Left ventricle myocardium inferior (tissue), 1 donor: ENCODE results near the gene TMPRSS13. TPM values are rescaled to one million over a fixed set of nuclear protein-coding genes. Genes with fewer than 3 reads are reported as not detected.

Experiments used
- DNase-seq: peaks from one replicate; pipeline ENCODE4 v3.0.0-alpha.2; 2020
- H3K27ac ChIP-seq: fragments of 200-600 bp; replicated peaks from 2 replicates; pipeline ENCODE4 v1.8.0; 2021
- H3K27me3 ChIP-seq: fragments of 200-600 bp; 2 replicates; pipeline ENCODE4 v1.8.0; 2021; ENCODE audit warnings: low read depth
- H3K36me3 ChIP-seq: fragments of 200-600 bp; 2 replicates; pipeline ENCODE4 v1.8.0; 2021
- H3K4me1 ChIP-seq: fragments of 200-600 bp; 2 replicates; pipeline ENCODE4 v1.8.0; 2021
- H3K4me3 ChIP-seq: fragments of 200-600 bp; 2 replicates; pipeline ENCODE4 v1.8.0; 2021; ENCODE audit warnings: mild to moderate bottlenecking, moderate library complexity
- H3K9me3 ChIP-seq: fragments of 200-600 bp; replicated peaks from 2 replicates; pipeline ENCODE4 v1.8.0; 2021
- intact Hi-C: fragments of 100-400 bp; cut with micrococcal nuclease; formaldehyde crosslinking; loops from one replicate; pipeline ENCODE4 v1.11.0; 2022
- total RNA-seq: library from RNA; stranded (reverse); fragmentation: NEBNext Ultra II Directional; extraction: Animal tissue kit (Norgen Biotek cat#: 25700); gene quantifications from one replicate; pipeline ENCODE4 v1.2.1, GENCODE V29; 2021
- TF ChIP-seq, protein P1 (sequence below): fragments of 200-600 bp; IDR thresholded peaks from 2 replicates; pipeline ENCODE4 v1.8.0; 2021; ENCODE audit warnings: antibody characterized with exemption, mild to moderate bottlenecking, borderline replicate concordance
- donor health status: DM: no; HTN: yes; CAD: no; lungs with severe emphysema.

The TMPRSS13 gene
- total RNA-seq, 1 donor from 2014 or later: not detected

DNA sequence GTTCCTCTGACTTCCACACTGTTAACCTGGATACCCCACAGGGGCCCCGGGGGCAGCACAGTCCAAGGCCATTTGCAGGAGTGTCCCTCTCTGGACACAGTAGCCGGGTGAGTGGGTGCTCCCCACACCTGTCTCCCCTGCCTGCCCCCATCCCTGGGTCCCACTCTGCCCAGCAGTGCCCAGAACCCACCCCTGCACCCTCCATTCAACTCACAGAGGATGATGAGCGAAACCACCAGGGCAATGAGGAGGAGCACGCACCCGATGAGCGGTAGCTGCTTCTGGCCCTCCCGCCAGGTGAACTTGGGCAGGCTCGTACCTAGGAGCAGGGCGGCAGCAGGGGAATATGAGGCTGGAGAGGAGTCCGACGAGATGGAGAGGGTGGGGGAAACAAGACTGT lies 12.2 kb downstream of the TMPRSS13 start:
- Histone ChIP-seq H3K27me3 (peaks cover 11% of the 10 kb centered on the region), H3K4me3 (no peak overlapping the region), H3K27ac (no peak overlapping the region), H3K9me3 (no peaks in the 10 kb centered on the region), H3K4me1 (no peaks in the 10 kb centered on the region), H3K36me3 (no peaks in the 10 kb centered on the region)
- TF ChIP-seq, protein P1, sequence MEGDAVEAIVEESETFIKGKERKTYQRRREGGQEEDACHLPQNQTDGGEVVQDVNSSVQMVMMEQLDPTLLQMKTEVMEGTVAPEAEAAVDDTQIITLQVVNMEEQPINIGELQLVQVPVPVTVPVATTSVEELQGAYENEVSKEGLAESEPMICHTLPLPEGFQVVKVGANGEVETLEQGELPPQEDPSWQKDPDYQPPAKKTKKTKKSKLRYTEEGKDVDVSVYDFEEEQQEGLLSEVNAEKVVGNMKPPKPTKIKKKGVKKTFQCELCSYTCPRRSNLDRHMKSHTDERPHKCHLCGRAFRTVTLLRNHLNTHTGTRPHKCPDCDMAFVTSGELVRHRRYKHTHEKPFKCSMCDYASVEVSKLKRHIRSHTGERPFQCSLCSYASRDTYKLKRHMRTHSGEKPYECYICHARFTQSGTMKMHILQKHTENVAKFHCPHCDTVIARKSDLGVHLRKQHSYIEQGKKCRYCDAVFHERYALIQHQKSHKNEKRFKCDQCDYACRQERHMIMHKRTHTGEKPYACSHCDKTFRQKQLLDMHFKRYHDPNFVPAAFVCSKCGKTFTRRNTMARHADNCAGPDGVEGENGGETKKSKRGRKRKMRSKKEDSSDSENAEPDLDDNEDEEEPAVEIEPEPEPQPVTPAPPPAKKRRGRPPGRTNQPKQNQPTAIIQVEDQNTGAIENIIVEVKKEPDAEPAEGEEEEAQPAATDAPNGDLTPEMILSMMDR: no peak
- DNase-seq: no peak
- intact Hi-C loops: no loop called here

DNA sequence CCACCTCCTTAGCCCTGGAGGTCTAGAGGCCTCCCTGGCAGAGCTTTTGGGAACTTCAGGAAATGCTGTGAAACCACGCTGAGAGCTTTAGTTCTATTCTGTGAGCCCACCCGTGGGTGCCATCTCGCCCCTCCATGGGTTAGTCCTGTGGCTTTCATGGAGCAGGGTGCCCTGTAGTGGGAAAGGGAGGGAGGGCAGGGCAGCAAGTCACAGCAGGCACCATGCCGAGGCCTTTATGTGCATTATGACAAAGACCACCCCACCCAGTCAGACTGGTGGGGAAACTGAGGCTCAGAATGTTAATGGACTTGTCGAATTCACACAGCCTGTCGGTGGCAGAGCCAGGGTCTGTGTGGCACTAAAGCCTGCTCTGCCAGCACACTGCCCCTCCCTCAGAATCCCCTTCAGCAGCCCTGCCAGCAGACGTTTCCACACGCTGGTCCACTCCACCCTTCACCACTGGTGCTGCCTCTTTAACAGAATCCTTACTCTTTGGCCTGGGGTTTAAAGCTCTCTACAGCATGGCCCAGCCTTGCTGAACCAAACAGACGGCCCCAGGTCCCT lies 13.4 kb downstream of the TMPRSS13 start:
- TF ChIP-seq, protein P1: no peak
- no peak for DNase-seq
- Histone ChIP-seq H3K27me3 (peaks cover 21% of the 10 kb centered on the region), H3K27ac (no peak overlapping the region), H3K36me3 (no peaks in the 10 kb centered on the region), H3K9me3 (no peaks in the 10 kb centered on the region), H3K4me1 (no peaks in the 10 kb centered on the region), H3K4me3 (no peak overlapping the region)
- intact Hi-C loops: no loop called here

DNA sequence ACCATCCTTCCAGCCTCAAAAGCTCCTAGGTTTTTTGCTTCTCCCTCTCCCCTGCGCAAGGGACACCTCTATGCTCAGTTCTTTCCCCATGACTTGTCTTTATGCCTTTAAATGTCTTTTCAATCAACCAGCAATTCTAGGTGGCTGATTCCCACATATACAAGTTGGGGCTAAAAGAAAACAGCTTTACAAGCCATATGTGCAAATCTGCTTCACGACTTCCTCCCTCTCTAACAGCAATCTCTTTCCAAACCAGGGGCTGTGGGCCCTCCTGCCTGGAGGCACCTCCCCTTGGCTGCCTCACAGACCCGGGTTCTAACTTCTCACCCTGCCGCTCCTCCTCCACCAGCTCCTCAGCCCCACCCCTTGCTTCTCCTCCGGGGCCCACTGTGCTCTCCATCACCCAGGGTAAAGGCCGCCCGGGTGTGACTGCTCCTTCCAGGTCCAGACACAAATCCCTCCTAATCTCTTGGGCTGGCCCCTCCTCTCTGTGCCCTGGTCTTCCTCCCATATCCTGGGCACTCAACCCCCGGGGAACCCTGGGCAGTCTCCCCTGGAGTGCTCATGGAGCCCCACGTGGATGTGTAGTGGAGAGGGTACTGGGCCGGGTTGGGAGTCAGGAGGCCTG lies 14.1 kb downstream of the TMPRSS13 start:
- TF ChIP-seq, protein P1: no peak

DNA sequence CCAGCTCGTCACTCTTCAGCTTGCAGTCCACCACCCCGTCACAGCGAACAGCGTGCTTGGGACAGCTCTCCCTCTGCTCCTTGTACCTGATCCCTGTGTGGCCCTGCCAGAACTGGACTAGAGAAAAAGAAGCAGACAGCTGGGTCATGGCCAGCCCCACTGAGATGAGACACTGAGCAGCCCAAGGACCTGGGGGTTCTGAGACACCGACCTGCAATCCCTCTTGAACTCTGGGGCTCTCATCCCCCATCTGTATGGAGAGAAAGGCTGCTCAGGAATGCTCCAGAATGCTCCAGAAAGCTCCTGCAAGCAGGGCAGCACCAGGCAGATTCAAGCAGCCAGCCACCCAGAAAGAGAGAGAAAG lies 14.8 kb downstream of the TMPRSS13 start:
- Histone ChIP-seq H3K4me1 (no peaks in the 10 kb centered on the region), H3K27ac (no peak overlapping the region), H3K36me3 (no peaks in the 10 kb centered on the region), H3K27me3 (peaks cover 21% of the 10 kb centered on the region), H3K9me3 (no peaks in the 10 kb centered on the region), H3K4me3 (no peak overlapping the region)
- no peak for DNase-seq
- TF ChIP-seq, protein P1: no peak
- intact Hi-C loops: no loop called here

More for the DNA sequence above, 14.1 kb downstream of the TMPRSS13 start:
- DNase-seq: no peak
- H3K9me3 ChIP-seq: no peaks in the 10 kb centered on the region
- no peaks in the 10 kb centered on the region for H3K36me3 ChIP-seq
- no peak overlapping the region for H3K27ac ChIP-seq
- intact Hi-C loops: no loop called here
- H3K27me3 ChIP-seq: peaks cover 21% of the 10 kb centered on the region
- H3K4me3 ChIP-seq: no peak overlapping the region
- no peaks in the 10 kb centered on the region for H3K4me1 ChIP-seq

DNA sequence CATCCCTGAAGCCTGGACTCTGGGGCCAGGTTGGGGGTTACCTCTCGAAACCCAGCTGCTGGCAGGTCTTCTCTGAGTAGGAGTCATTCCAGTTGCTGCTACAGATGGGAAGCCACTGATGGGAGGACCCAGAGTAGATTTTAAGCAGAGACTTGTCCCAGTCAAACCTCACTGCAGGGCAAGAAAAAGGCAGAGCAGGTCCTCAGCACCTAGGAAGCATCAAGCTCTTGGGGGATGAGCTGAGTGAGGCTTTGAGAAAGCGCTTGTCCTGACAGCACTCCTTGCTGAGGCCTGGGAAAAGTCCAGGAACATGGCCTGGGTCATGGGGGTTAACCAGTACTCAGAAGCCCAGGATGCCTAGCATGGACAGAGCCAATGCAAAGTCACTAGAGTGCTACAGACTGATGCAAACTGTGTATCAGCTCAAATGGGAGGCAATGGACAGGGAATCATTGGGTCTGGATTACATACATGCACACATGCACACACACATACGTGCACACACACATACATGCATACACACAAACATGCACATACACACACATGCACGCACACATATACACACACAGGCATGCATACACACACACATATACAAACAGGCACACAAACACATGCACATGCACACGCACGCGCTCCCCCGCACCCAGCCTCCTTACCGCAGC lies 15.3 kb downstream of the TMPRSS13 start:
- H3K4me3 ChIP-seq: no peak overlapping the region
- TF ChIP-seq, protein P1: no peak
- no peak overlapping the region for H3K27ac ChIP-seq
- peaks cover 21% of the 10 kb centered on the region for H3K27me3 ChIP-seq
- DNase-seq: no peak
- no peaks in the 10 kb centered on the region for H3K4me1 ChIP-seq
- no peaks in the 10 kb centered on the region for H3K9me3 ChIP-seq
- intact Hi-C loops: no loop called here
- no peaks in the 10 kb centered on the region for H3K36me3 ChIP-seq
